ENCODE data around the gene S100A1.

Gene S100A1

GRCh38 chr1:153611356-153611755 is 16.9 kb upstream of the S100A1 start:
- Histone ChIP-seq H3K9ac (ENCODE audit: low read depth, low read length) (no peak overlapping the region), H3K4me1 (ENCODE audit: insufficient read depth, low read length) (peaks cover 27% of the 10 kb centered on the region), H3K4me3 (ENCODE audit: low read length) (no peak overlapping the region), H3K36me3 (ENCODE audit: insufficient read depth, low read depth, low read length) (no peaks in the 10 kb centered on the region), H3K27me3 (ENCODE audit: insufficient read depth, low read length) (no peaks in the 10 kb centered on the region), H3K9me3 (ENCODE audit: insufficient read depth, low read depth, low read length) (no peaks in the 10 kb centered on the region), H3K27ac (ENCODE audit: low read length) (no peak overlapping the region)

- Histone ChIP-seq H3K4me3 (ENCODE audit: low read length) (peak overlapping the region; percentile 53; the same call in 1 of the 2 replicates), H3K9ac (ENCODE audit: low read depth, low read length) (peak overlapping the region; percentile 41; the same call in 1 of the 2 replicates), H3K27me3 (ENCODE audit: insufficient read depth, low read length) (no peaks in the 10 kb centered on the region), H3K4me1 (ENCODE audit: insufficient read depth, low read length) (peaks cover 27% of the 10 kb centered on the region), H3K27ac (ENCODE audit: low read length) (no peak overlapping the region), H3K36me3 (ENCODE audit: insufficient read depth, low read depth, low read length) (no peaks in the 10 kb centered on the region), H3K9me3 (ENCODE audit: insufficient read depth, low read depth, low read length) (no peaks in the 10 kb centered on the region)
These were observed 16.0 kb upstream of the S100A1 start for GRCh38 chr1:153612111-153612754.

GRCh38 chr1:153612755-153613331 is 15.4 kb upstream of the S100A1 start, which contains the start of gene S100A16:
Gene S100A16, minus strand, starts transcription at chr1:153613137. Its CDS starts 4,986 bp downstream, at chr1:153608151.
- H3K27ac ChIP-seq (ENCODE audit: low read length) = no peak within 1 kb of the TSS
- peak within 1 kb of the TSS; percentile 41; the same call in 1 of the 2 replicates for H3K9ac ChIP-seq (ENCODE audit: low read depth, low read length)
- no peaks in the 10 kb centered on the region for H3K9me3 ChIP-seq (ENCODE audit: insufficient read depth, low read depth, low read length)
- H3K4me1 ChIP-seq (ENCODE audit: insufficient read depth, low read length) = peaks cover 27% of the 10 kb centered on the region
- peak within 1 kb of the TSS; percentile 53; the same call in 1 of the 2 replicates for H3K4me3 ChIP-seq (ENCODE audit: low read length)
- H3K36me3 ChIP-seq (ENCODE audit: insufficient read depth, low read depth, low read length) = no peaks in the 10 kb centered on the region
- H3K27me3 ChIP-seq (ENCODE audit: insufficient read depth, low read length) = no peaks in the 10 kb centered on the region

GRCh38 chr1:153613406-153613805 is 14.8 kb upstream of the S100A1 start:
- 0 out of 2 replicates have a peak overlapping the region, but pooled peaks have one; percentile 53 for H3K4me3 ChIP-seq (ENCODE audit: low read length)
- no peak overlapping the region for H3K27ac ChIP-seq (ENCODE audit: low read length)
- no peaks in the 10 kb centered on the region for H3K27me3 ChIP-seq (ENCODE audit: insufficient read depth, low read length)
- H3K9ac ChIP-seq (ENCODE audit: low read depth, low read length) = no peak overlapping the region
- 0 out of 2 replicates have a peak, but pooled peaks cover under 1% of the 10 kb centered on the region for H3K36me3 ChIP-seq (ENCODE audit: insufficient read depth, low read depth, low read length)
- H3K4me1 ChIP-seq (ENCODE audit: insufficient read depth, low read length) = peaks cover 26% of the 10 kb centered on the region
- H3K9me3 ChIP-seq (ENCODE audit: insufficient read depth, low read depth, low read length) = no peaks in the 10 kb centered on the region

- Histone ChIP-seq H3K27me3 (ENCODE audit: insufficient read depth, low read length) (no peaks in the 10 kb centered on the region), H3K4me1 (ENCODE audit: insufficient read depth, low read length) (peaks cover 18% of the 10 kb centered on the region), H3K27ac (ENCODE audit: low read length) (no peak overlapping the region), H3K4me3 (ENCODE audit: low read length) (no peak overlapping the region), H3K36me3 (ENCODE audit: insufficient read depth, low read depth, low read length) (peaks cover 5% of the 10 kb centered on the region; the same call in 1 of the 2 replicates), H3K9me3 (ENCODE audit: insufficient read depth, low read depth, low read length) (no peaks in the 10 kb centered on the region), H3K9ac (ENCODE audit: low read depth, low read length) (no peak overlapping the region)
These were observed 13.9 kb upstream of the S100A1 start for GRCh38 chr1:153614189-153614900.

GRCh38 chr1:153614906-153615305 is 13.3 kb upstream of the S100A1 start:
- Histone ChIP-seq H3K4me3 (ENCODE audit: low read length) (no peak overlapping the region), H3K27me3 (ENCODE audit: insufficient read depth, low read length) (no peaks in the 10 kb centered on the region), H3K27ac (ENCODE audit: low read length) (no peak overlapping the region), H3K4me1 (ENCODE audit: insufficient read depth, low read length) (peaks cover 12% of the 10 kb centered on the region), H3K9ac (ENCODE audit: low read depth, low read length) (no peak overlapping the region), H3K36me3 (ENCODE audit: insufficient read depth, low read depth, low read length) (peaks cover 5% of the 10 kb centered on the region; the same call in 1 of the 2 replicates), H3K9me3 (ENCODE audit: insufficient read depth, low read depth, low read length) (no peaks in the 10 kb centered on the region)

- no peaks in the 10 kb centered on the region for H3K9me3 ChIP-seq (ENCODE audit: insufficient read depth, low read depth, low read length)
- no peaks in the 10 kb centered on the region for H3K27me3 ChIP-seq (ENCODE audit: insufficient read depth, low read length)
- no peak overlapping the region for H3K27ac ChIP-seq (ENCODE audit: low read length)
- no peak overlapping the region for H3K4me3 ChIP-seq (ENCODE audit: low read length)
- H3K4me1 ChIP-seq (ENCODE audit: insufficient read depth, low read length) = peaks cover 10% of the 10 kb centered on the region; the same call in 1 of the 2 replicates
- no peak overlapping the region for H3K9ac ChIP-seq (ENCODE audit: low read depth, low read length)
- H3K36me3 ChIP-seq (ENCODE audit: insufficient read depth, low read depth, low read length) = peaks cover 8% of the 10 kb centered on the region
These were observed 12.8 kb upstream of the S100A1 start for GRCh38 chr1:153615406-153615805.

- H3K4me3 ChIP-seq (ENCODE audit: low read length) = no peak within 1 kb of the TSS
- no peak within 1 kb of the TSS for H3K9ac ChIP-seq (ENCODE audit: low read depth, low read length)
- no peaks in the 10 kb centered on the region for H3K9me3 ChIP-seq (ENCODE audit: insufficient read depth, low read depth, low read length)
- no peaks in the 10 kb centered on the region for H3K27me3 ChIP-seq (ENCODE audit: insufficient read depth, low read length)
- H3K27ac ChIP-seq (ENCODE audit: low read length) = no peak within 1 kb of the TSS
- H3K36me3 ChIP-seq (ENCODE audit: insufficient read depth, low read depth, low read length) = peaks cover 13% of the 10 kb centered on the region
- H3K4me1 ChIP-seq (ENCODE audit: insufficient read depth, low read length) = peaks cover 10% of the 10 kb centered on the region; the same call in 1 of the 2 replicates
These were observed 11.9 kb upstream of the S100A1 start, which contains the start of gene S100A14 for GRCh38 chr1:153616144-153616916. Gene S100A14, minus strand, starts transcription at chr1:153616325. Its CDS starts 467 bp downstream, at chr1:153615858.

GRCh38 chr1:153616917-153617311 is 11.3 kb upstream of the S100A1 start:
- Histone ChIP-seq H3K9ac (ENCODE audit: low read depth, low read length) (no peak overlapping the region), H3K4me1 (ENCODE audit: insufficient read depth, low read length) (peaks cover 10% of the 10 kb centered on the region; the same call in 1 of the 2 replicates), H3K4me3 (ENCODE audit: low read length) (no peak overlapping the region), H3K27me3 (ENCODE audit: insufficient read depth, low read length) (no peaks in the 10 kb centered on the region), H3K27ac (ENCODE audit: low read length) (no peak overlapping the region), H3K9me3 (ENCODE audit: insufficient read depth, low read depth, low read length) (no peaks in the 10 kb centered on the region), H3K36me3 (ENCODE audit: insufficient read depth, low read depth, low read length) (peaks cover 16% of the 10 kb centered on the region)

- no peaks in the 10 kb centered on the region for H3K27me3 ChIP-seq (ENCODE audit: insufficient read depth, low read length)
- H3K9ac ChIP-seq (ENCODE audit: low read depth, low read length) = no peak overlapping the region
- H3K4me3 ChIP-seq (ENCODE audit: low read length) = no peak overlapping the region
- peaks cover 23% of the 10 kb centered on the region for H3K36me3 ChIP-seq (ENCODE audit: insufficient read depth, low read depth, low read length)
- no peaks in the 10 kb centered on the region for H3K9me3 ChIP-seq (ENCODE audit: insufficient read depth, low read depth, low read length)
- no peak overlapping the region for H3K27ac ChIP-seq (ENCODE audit: low read length)
- peaks cover 5% of the 10 kb centered on the region; the same call in 1 of the 2 replicates for H3K4me1 ChIP-seq (ENCODE audit: insufficient read depth, low read length)
These were observed 10.6 kb upstream of the S100A1 start for GRCh38 chr1:153617663-153618062.

- Histone ChIP-seq H3K4me1 (ENCODE audit: insufficient read depth, low read length) (peaks cover 13% of the 10 kb centered on the region), H3K4me3 (ENCODE audit: low read length) (no peak overlapping the region), H3K27me3 (ENCODE audit: insufficient read depth, low read length) (no peaks in the 10 kb centered on the region), H3K9me3 (ENCODE audit: insufficient read depth, low read depth, low read length) (no peaks in the 10 kb centered on the region), H3K27ac (ENCODE audit: low read length) (no peak overlapping the region), H3K36me3 (ENCODE audit: insufficient read depth, low read depth, low read length) (peaks cover 32% of the 10 kb centered on the region), H3K9ac (ENCODE audit: low read depth, low read length) (no peak overlapping the region)
These were observed 9.1 kb upstream of the S100A1 start for GRCh38 chr1:153619171-153619570.
